HEK293T (cell line): ENCODE data around the gene ITGAE.

Experiments used
- CTCF ChIA-PET: fragments of 350-600 bp; formaldehyde crosslinking; extraction: SDS; loops from one replicate; lab custom pipeline; 2021; ENCODE audit warnings: antibody characterized with exemption, inconsistent platforms; lab: Yijun Ruan, JAX
- POLR2A ChIA-PET: fragments of 350-600 bp; formaldehyde crosslinking; extraction: SDS; loops from one replicate; lab custom pipeline; 2020; ENCODE audit warnings: antibody characterized with exemption, inconsistent platforms; lab: Yijun Ruan, JAX
- DNase-seq: peaks from one replicate; pipeline ENCODE4 v3.0.0; 2012; ENCODE audit warnings: mixed read lengths; ENCODE audit errors: extremely low spot score
- ARNT ChIP-seq: fragments of 450-650 bp; IDR thresholded peaks from 2 replicates; pipeline ENCODE4 v1.6.1; 2017; ENCODE audit warnings: mild to moderate bottlenecking
- BHLHE40 ChIP-seq: fragments of 450-650 bp; IDR thresholded peaks from 2 replicates; pipeline ENCODE4 v1.6.1; 2016; ENCODE audit warnings: mild to moderate bottlenecking, moderate library complexity, borderline replicate concordance
- CTBP1 ChIP-seq: fragments of 450-650 bp; IDR thresholded peaks from 2 replicates; pipeline ENCODE4 v1.6.1; 2016; ENCODE audit warnings: borderline replicate concordance
- ELF4 ChIP-seq: fragments of 450-650 bp; IDR thresholded peaks from 2 replicates; pipeline ENCODE4 v1.6.1; 2017; ENCODE audit warnings: antibody characterized with exemption
- FOXA1 ChIP-seq: fragments of 450-650 bp; IDR thresholded peaks from 2 replicates; pipeline ENCODE4 v1.6.1; 2016; ENCODE audit warnings: mild to moderate bottlenecking
- FOXK2 ChIP-seq: fragments of 450-650 bp; IDR thresholded peaks from 2 replicates; pipeline ENCODE4 v1.6.1; 2016; ENCODE audit warnings: mild to moderate bottlenecking
- FOXM1 ChIP-seq: fragments of 450-650 bp; IDR thresholded peaks from 2 replicates; pipeline ENCODE4 v1.6.1; 2017; ENCODE audit warnings: mild to moderate bottlenecking, borderline replicate concordance
- HDGF ChIP-seq: fragments of 450-650 bp; IDR thresholded peaks from 2 replicates; pipeline ENCODE4 v1.6.1; 2017; ENCODE audit warnings: antibody characterized with exemption, borderline replicate concordance
- L3MBTL2 ChIP-seq: fragments of 450-650 bp; conservative IDR thresholded peaks from 2 replicates; pipeline ENCODE4 v1.6.1; 2016; ENCODE audit warnings: mild to moderate bottlenecking
- LEF1 ChIP-seq: fragments of 450-650 bp; IDR thresholded peaks from 2 replicates; pipeline ENCODE4 v1.6.1; 2017; ENCODE audit warnings: mild to moderate bottlenecking, borderline replicate concordance
- NFRKB ChIP-seq: fragments of 450-650 bp; IDR thresholded peaks from 2 replicates; pipeline ENCODE4 v1.6.1; 2016; ENCODE audit warnings: mild to moderate bottlenecking, moderate library complexity
- PKNOX1 ChIP-seq: fragments of 450-650 bp; IDR thresholded peaks from 2 replicates; pipeline ENCODE4 v1.6.1; 2016
- SP1 ChIP-seq: fragments of 450-650 bp; IDR thresholded peaks from 2 replicates; pipeline ENCODE4 v1.6.1; 2017
- SUZ12 ChIP-seq: fragments of 450-650 bp; IDR thresholded peaks from 2 replicates; pipeline ENCODE4 v1.6.1; 2016; ENCODE audit warnings: mild to moderate bottlenecking
- TARDBP ChIP-seq: fragments of 450-650 bp; IDR thresholded peaks from 2 replicates; pipeline ENCODE4 v1.6.1; 2016
- ZNF384 ChIP-seq: fragments of 450-650 bp; IDR thresholded peaks from 2 replicates; pipeline ENCODE4 v1.6.1; 2016

ITGAE gene

GRCh38 chr17:3748576-3748975, 52.4 kb downstream of the ITGAE start:
- DNase-seq = no peak
- TF ChIP-seq ZNF384 = no peak
- no peak for TF ChIP-seq TARDBP
- TF ChIP-seq LEF1 = no peak
- TF ChIP-seq CTBP1 = no peak
- no peak for TF ChIP-seq NFRKB
- no peak for TF ChIP-seq BHLHE40
- no peak for TF ChIP-seq FOXK2
- no peak for TF ChIP-seq ARNT
- CTCF ChIA-PET = no interaction called here
- POLR2A ChIA-PET = no interaction called here

GRCh38 chr17:3747805-3748204, 53.2 kb downstream of the ITGAE start:
- no peak for DNase-seq
- POLR2A ChIA-PET = no interaction called here
- no peak for TF ChIP-seq CTBP1
- TF ChIP-seq TARDBP = no peak
- TF ChIP-seq FOXA1 = no peak
- no peak for TF ChIP-seq L3MBTL2
- no peak for TF ChIP-seq FOXM1
- no peak for TF ChIP-seq PKNOX1
- TF ChIP-seq SP1 = no peak
- TF ChIP-seq BHLHE40 = no peak
- no peak for TF ChIP-seq ARNT
- no peak for TF ChIP-seq HDGF
- TF ChIP-seq NFRKB = no peak
- TF ChIP-seq SUZ12 = no peak
- TF ChIP-seq FOXK2 = no peak
- TF ChIP-seq ELF4 = no peak
- no peak for TF ChIP-seq ZNF384
- TF ChIP-seq LEF1 = no peak
- CTCF ChIA-PET = interaction anchor here (1.4 kb wide), 1 partner anchor 10 kb away, joined by 6 read pairs; no protein-coding TSS in a partner anchor

GRCh38 chr17:3745071-3745470, 55.9 kb downstream of the ITGAE start:
- no peak for DNase-seq
- CTCF ChIA-PET = no interaction called here
- POLR2A ChIA-PET = no interaction called here
- TF ChIP-seq ARNT = no peak
- no peak for TF ChIP-seq LEF1
- TF ChIP-seq PKNOX1 = no peak
- no peak for TF ChIP-seq FOXM1
- no peak for TF ChIP-seq FOXK2
- TF ChIP-seq SP1 = no peak
- no peak for TF ChIP-seq TARDBP
- TF ChIP-seq SUZ12 = no peak
- TF ChIP-seq BHLHE40 = no peak
- TF ChIP-seq L3MBTL2 = no peak

- POLR2A ChIA-PET = no interaction called here
- no peak for DNase-seq
- CTCF ChIA-PET = no interaction called here
- TF ChIP-seq FOXM1 (no peak), LEF1 (no peak), ARNT (no peak), ELF4 (no peak), ZNF384 (no peak), BHLHE40 (no peak), TARDBP (no peak), FOXA1 (no peak), NFRKB (no peak), SP1 (no peak), FOXK2 (no peak), L3MBTL2 (no peak), PKNOX1 (no peak), CTBP1 (no peak), SUZ12 (no peak), HDGF (no peak)
Observed at GRCh38 chr17:3744014-3744413, 57.0 kb downstream of the ITGAE start.

- TF ChIP-seq CTBP1 (no peak), FOXM1 (no peak), HDGF (no peak), TARDBP (no peak), SUZ12 (no peak), ZNF384 (no peak)
- CTCF ChIA-PET = interaction anchor here (0.6 to 0.7 kb wide), 2 partner anchors 120 to 900 kb away, joined by 3 to 8 read pairs; no protein-coding TSS in a partner anchor
- no peak for DNase-seq
- POLR2A ChIA-PET = interaction anchor here (1.1 kb wide), 1 partner anchor 17 kb away, joined by 3 read pairs; the partner anchor contains the start of gene HASPIN
Observed at GRCh38 chr17:3740611-3741073, 60.3 kb downstream of the ITGAE start.

GRCh38 chr17:3739422-3740124, 61.4 kb downstream of the ITGAE start:
- no peak for TF ChIP-seq PKNOX1
- TF ChIP-seq TARDBP = no peak
- TF ChIP-seq FOXA1 = no peak
- no peak for TF ChIP-seq ARNT
- TF ChIP-seq FOXM1 = no peak
- TF ChIP-seq LEF1 = no peak
- no peak for TF ChIP-seq ZNF384
- TF ChIP-seq NFRKB = no peak
- TF ChIP-seq HDGF = no peak
- no peak for TF ChIP-seq BHLHE40
- TF ChIP-seq L3MBTL2 = no peak
- TF ChIP-seq SUZ12 = no peak
- no peak for TF ChIP-seq ELF4
- no peak for TF ChIP-seq CTBP1
- TF ChIP-seq FOXK2 = no peak
- TF ChIP-seq SP1 = no peak
- no peak for DNase-seq
- POLR2A ChIA-PET = interaction anchor here (1.1 kb wide), 1 partner anchor 16 kb away, joined by 4 read pairs; the partner anchor contains the start of gene HASPIN
- CTCF ChIA-PET = interaction anchor here (0.6 to 2.8 kb wide), 3 partner anchors 19 to 113 kb away, joined by 3 to 30 read pairs (median 3); no protein-coding TSS in a partner anchor
